GM18498 (cell line): Measurements from ENCODE around the gene XAB2.
"Not testable (repeated sequence)": the region's sequence is repeated elsewhere in the genome, so short reads cannot be mapped to it uniquely, and the experiment has no call there.

Source experiments
- ATAC-seq: cut with Tn5 transposase; IDR thresholded peaks from one replicate; pipeline ENCODE4 v1.9.1; 2021; ENCODE audit warnings: mild to moderate bottlenecking, moderate library complexity; ENCODE audit not compliant: unreplicated experiment

XAB2 gene

DNA sequence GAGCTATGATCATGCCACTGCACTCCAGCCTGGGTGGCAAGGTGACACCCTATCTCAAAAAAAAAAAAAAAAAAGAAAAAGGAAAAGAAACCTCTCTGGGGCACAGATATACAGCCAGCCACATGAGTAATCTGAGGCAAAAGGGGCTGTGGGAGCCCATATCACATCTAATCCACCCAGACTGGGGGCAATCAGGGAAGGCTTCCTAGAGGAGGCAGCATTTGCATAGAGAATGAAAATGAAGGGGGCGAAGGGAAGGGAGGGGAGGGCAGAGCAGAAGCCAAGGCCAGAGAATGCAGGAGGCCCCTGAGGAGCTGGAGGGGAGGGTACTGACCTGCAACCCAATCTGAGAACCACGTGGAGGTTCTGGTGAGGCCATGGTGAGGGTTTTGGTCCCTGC, 20.8 kb upstream of the XAB2 start:
- no peak for ATAC-seq

DNA sequence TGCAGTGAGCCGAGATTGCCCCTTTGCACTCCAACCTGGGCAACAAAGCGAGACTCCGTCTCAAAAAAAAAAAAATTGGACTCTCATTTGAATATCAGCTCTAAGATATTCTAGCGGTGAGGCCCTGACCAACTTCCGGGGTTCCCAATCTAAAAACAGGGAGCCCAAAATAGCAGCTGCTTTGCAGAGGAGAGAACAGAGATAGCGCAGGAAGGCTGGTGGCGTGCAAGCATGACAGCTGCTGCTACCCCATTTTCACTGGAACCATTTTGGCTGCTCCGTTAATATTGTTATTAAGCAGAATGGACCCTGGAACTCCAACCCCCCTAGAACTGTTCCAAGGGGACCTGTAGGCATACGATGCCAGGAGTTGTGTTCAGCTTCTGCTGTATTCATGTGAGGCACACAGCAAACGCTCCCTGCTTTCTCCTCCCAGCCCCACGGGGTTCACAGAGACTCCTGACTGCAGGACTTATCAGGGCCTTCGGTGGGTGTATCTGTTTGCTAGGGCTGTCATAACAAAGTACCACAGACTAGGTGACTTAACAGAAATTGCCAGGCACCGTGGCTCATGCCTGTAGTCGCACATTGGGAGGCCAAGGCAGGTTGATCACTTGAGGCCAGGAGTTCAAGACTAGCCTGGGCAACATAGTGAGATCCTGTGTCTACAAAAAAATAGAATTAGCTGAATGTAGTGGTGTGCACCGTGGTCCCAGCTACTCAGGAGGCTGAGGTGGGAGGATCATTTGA, 19.1 kb upstream of the XAB2 start:
- ATAC-seq, result no peak

- ATAC-seq, result no peak
Measured at GRCh38 chr19:7647156-7647555, 17.8 kb upstream of the XAB2 start.

GRCh38 chr19:7646426-7646700, 17.0 kb upstream of the XAB2 start:
- no peak for ATAC-seq

DNA sequence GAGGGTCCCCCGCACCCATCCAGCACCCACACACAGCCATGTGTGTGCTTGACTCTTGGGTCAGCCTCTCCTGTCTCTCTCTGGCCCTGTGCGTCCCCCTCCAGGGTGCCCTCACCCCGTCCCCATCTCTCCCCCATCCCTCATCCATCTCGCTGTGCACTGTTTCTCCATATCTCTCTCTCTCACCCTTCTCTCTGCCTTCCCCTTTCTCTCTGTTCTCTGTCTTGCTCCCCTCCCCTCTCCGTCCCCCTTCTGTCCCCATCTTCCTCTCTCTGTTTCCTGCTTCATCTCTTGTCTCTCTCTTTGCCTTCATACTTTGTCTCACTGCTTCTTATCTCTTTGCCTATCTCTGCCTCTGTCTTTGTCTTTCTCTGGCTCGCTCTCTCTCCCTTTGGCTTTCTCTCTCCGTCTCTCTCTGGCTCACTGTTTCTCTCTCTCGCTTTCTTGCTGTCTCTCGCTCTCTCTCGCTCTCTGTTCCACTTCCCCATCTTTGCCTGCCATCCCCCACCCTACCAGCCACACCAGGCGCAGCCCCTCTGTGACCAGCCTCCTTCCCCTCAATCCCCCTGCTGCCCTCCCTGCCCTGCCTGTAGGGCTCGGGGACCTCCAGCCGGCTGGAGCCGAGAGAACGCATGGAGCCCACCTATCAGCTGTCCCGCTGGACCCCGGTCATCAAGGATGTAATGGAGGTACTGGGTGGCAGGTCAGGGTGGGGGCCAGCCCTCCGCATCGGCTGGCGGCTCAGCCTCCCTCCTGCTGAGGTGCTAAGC, 16.5 kb upstream of the XAB2 start:
- no peak for ATAC-seq

DNA sequence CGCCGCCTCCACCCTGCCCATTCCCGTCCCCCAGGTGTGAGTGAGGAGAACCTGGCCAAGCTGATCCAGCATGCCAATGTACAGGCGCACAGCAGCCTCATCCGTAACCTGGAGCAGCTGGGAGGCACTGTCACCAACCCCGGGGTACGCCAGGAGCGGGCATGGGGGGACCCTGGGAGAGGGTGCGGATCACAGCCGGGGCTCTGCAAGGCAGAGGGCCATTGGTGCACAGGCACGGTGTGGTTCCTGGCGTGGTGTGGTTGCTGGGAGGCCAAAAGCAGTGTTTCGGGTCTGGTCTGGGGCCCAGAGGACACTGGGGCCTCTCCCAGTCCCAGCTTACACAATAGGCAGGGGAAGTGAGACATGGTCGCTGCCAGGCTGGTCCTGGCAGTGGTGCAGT, 15.8 kb upstream of the XAB2 start:
- no peak for ATAC-seq

DNA sequence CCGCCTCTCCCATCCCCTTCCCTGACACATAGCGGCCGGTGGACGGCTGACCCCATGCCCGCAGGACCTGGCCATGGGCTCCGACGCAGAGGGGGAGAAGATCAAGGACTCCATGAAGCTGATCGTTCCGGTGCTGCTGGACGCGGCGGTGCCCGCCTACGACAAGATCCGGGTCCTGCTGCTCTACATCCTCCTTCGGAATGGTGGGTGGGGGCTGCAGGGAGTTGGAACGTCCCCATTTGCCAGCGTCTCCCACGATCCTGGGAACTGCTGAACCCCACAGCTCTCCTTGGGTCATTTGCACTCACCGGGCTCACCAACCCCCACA, 15.2 kb upstream of the XAB2 start:
- ATAC-seq, result no peak

DNA sequence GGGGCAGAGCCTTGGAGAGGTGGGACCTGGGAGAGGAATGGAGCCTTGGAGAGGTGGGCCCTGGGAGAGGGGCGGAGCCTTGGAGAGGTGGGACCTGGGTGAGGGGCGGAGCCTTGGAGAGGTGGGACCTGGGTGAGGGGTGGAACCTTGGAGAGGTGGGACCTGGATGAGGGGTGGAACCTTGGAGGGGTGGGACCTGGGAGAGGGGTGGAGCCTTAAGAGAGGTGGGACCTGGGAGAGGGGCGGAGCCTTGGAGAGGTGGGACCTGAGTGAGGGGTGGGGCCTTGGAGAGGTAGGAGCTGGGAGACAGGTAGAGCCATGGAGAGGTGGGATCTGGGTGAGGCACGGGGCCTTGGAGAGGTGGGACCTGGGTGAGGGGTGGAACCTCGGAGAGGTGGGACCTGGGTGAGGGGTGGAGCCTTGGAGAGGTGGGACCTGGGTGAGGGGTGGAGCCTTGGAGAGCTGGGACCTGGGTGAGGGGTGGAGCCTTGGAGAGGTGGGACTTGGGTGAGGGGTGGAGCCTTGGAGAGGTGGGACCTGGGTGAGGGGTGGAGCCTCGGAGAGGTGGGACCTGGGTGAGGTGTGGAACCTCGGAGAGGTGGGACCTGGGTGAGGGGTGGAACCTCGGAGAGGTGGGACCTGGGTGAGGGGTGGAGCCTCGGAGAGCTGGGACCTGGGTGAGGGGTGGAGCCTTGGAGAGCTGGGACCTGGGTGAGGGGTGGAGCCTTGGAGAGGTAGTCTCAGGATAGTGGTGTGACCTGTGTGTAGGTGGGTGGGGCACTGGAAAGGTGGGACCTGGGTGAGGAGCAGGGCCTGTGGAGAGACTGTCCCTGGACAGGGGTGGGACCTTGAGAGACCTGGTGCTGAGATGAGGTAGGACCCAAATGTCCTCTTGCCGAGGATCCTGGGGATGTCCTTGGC, 14.5 kb upstream of the XAB2 start:
- not testable (repeated sequence) for ATAC-seq

- ATAC-seq, result no peak
Measured at GRCh38 chr19:7643031-7643415, 13.7 kb upstream of the XAB2 start.

DNA sequence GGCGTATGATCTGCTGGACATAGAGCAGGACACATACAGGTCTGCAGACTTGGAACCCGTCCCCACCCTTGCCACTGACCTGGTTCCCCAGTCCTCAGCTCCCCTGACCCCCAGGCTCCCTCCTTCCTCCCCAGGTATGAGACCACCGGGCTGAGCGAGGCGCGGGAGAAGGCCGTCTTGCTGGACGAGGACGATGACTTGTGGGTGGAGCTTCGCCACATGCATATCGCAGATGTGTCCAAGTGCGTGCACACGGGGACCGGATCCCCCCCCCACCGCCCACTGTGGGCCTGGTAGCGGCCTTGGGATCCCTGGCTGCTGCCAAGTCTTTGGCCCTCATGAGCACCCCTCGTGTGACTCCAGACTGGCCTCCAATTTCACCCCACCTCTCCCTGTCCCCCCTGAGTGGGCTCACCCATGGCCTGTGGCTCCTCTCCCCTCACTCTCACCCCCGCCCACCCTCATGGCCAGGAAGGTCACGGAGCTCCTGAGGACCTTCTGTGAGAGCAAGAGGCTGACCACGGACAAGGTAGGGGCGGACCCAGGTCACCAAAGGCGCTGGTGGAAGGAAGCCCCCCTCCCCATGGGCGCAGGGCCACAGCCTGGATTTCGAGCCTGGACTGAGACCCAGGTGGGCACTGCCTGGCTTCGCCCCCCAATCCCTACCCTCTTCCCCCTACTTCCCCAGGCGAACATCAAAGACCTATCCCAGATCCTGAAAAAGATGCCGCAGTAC, 13.1 kb upstream of the XAB2 start:
- no peak for ATAC-seq

- ATAC-seq, result no peak
Measured at GRCh38 chr19:7641290-7642276, 12.2 kb upstream of the XAB2 start.

GRCh38 chr19:7640803-7641202, 11.5 kb upstream of the XAB2 start:
- ATAC-seq, result no peak

DNA sequence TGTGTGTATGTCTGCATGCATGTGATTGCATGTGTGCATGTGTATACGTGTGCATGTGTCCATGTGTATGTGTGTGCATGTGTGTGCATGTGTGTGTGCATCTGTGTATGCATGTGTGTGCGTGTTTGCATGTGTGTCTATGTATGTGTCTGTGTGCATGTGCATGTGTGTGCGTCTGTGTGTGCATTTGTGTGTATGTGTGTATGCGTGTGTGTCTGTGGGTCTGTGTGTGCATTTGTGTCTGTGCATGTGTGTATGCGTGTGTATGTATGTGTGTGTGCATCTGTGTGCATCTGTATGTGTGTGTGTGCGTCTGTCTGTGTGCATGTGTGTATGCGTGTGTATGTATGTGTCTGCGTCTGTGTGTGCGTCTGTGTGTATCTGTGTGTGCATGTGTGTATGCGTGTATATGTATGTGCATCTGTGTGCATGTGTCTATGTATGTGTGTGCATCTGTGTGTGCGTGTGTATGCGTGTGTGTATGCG, 10.6 kb upstream of the XAB2 start:
- ATAC-seq, result no peak

DNA sequence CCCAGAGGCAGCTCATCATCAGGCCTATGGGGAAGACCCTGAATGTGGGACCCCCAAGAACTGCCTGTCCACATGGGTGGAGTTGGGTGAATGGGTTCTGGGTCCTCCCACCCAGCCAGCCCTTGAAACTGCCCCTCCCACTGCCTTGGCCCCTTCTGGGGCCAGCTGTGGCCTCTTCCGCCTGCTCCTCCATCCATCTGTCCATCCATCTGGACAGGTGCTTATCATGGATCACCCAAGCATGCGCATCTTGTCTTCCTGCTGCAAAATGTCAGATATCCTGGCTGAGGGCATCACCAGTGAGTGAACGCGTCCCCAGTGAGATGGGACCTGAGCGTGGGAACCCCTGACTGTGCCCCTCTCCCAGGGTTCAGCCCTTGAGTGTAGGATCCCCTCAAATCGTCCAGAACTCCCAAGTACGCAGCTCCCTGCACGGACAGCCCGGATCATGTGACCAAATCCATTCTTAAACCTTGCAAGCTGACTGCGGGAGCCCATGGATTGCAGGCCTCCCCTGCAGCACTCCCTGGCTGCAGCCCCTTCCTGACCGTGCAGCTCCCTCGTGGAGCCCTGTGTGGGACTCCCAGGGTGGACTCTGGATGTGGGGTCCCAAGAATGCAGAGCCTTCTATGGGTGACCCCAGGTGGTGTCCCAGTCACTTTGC, 9.6 kb upstream of the XAB2 start:
- ATAC-seq, result no peak

DNA sequence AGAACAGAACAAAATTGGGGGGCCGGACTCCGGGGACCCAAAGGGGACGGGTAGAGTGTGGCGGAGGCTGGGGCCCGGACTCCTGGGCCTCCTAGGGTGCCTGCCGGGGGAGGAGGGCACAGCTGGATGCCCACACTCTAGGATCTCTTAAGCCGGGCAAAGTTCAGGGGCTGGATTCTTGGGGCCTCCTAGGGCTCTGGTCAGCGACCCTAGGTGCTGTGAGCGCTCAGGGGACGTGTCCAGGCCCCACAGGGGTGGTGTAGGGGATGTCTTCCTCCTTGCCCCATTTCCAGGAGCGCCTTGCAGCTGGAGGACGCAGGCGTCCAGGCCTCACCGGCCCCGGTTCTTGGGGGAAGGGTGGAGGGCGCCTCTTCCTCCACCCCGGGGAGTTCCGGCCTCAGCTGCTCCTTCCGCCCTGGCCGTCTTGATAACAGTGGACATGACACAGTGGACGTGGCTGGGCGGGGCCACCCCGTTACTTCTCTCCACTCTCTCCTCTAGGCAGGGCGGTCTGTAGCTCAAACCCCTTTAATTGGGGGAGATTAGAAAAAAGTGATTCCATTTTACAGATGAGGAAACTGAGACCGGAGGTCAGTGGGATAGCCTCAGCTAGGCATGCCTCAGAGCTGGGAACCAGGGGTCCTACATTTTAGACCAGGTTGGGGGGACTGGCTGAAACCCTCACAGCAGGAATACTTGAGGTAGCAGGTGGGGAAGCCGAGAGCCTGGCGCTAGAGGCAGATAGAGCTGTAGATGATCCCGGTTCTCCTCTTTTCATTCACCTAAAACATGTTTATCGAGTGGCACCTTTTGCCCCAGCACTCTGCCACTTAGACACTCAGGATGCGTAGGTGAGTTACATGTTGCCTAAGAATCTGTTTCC, 8.3 kb upstream of the XAB2 start:
- ATAC-seq, result peak; percentile 16

GRCh38 chr19:7636691-7637373, 7.5 kb upstream of the XAB2 start, which contains the start of gene STXBP2:
Gene STXBP2 (plus strand): TSS chr19:7637110. CDS start chr19:7637150, 40 bp downstream.
- peak; percentile 75 for ATAC-seq

- ATAC-seq, result no peak
Measured at GRCh38 chr19:7636317-7636690, 7.0 kb upstream of the XAB2 start.

GRCh38 chr19:7635670-7636069, 6.3 kb upstream of the XAB2 start:
- no peak for ATAC-seq
